Inflammatory macrophage treated with lipopolysaccharide for 4 hours (primary cell): ENCODE results near the gene USP15.

Source experiments
- DNase-seq: peaks from one replicate; pipeline ENCODE4 v3.0.0-alpha.2; 2020

The USP15 gene

DNA sequence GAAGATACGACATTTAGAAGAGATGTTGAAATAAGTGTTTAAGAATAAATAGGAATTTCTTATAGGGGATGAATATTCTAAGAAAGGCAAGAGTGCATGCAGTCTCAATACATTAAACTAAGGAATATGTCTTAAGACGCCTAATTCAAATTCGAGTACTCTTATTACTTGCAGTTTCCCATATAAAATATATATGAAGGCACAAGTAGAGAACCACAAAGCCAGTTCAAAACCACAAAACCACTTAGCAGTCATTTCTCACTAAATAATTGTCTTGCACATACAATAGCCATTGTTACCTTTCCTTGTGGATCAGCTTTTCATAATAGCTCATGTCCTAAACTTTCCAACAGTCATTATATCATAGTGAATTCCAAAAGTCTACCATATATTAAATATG, 115.4 kb downstream of the USP15 start:
- DNase-seq, result no peak

DNA sequence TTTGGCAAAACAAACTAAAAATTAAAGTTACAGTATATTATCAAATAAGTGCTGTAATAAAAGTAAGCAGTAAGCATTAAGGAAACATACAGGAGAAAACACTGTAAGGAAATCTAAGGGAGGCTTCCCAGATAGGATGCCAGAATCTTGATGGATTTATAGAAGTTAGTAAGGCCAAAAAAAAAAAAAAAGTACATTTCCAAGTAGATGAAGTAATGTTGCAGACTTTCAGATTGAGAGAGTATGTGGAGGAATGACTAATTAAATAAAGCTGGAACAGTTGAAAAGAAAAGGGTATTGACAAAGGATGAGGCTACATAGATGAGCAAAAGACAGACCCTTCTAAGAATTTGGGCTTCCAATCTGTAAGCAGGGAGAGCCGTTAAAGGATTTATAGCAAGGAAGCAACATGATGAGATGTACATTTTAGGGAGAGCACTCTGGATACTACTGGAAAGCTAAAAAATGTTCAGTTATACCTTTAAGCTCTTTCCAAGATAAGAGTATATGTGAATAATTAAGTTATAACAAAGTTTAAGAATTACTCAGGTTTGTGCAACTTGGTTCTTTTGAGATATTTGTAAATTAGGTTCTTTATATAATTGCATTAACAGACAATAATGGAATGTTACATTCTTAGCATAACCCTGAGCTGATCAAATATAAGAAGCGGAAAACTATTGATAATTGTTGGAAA, 119.0 kb downstream of the USP15 start:
- DNase-seq, result no peak

DNA sequence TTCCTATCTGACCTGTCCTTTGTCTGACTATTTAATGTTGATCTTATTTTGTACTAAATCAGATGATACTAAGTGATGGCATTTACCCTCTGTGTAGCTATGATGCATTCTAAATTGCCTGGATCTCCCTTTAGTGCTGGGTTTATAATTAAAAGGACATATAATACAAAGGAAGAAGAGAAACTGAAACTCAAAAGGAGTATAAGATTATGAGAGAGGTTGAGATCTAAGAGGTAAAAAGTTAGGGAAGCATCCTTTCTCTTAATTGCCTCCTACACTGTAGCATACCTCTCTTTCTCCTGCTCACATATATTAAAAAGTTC, 119.5 kb downstream of the USP15 start:
- no peak for DNase-seq

DNA sequence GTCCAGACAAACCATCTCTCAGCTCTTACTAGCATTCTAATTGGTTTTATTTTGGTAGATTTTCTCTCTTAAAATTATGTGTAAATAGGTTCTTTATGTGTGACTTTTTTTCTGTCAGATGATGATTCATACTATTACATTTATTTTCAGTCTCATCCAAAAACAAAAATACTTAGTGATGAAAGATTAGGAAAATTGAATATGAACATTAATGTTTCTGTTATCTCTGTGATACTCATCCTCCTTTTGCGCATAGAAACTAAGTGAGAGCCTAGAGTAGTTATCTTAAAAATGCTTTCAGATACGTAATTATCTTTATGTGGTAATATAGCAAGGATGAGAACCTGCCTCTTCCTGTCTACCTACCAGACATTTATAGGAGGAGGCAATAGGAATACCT, 122.3 kb downstream of the USP15 start:
- no peak for DNase-seq

DNA sequence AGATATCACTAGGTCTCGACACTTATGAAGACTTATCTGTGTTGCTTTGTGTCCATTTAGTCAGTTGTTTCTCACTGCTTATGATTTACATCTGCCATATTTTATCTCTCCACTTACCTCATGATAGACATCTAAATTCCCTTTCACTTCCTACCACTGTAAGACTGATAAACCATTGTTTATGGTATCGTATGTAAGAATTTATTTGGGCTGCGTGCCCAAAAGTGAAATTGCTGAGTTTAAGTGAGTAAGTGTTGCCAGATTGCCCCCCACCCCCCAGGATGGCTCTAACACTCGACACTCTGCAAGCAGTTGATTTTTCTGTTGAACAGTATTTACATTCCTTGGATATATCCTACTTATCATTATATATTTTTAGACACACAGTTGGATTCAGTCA, 136.5 kb downstream of the USP15 start:
- no peak for DNase-seq

DNA sequence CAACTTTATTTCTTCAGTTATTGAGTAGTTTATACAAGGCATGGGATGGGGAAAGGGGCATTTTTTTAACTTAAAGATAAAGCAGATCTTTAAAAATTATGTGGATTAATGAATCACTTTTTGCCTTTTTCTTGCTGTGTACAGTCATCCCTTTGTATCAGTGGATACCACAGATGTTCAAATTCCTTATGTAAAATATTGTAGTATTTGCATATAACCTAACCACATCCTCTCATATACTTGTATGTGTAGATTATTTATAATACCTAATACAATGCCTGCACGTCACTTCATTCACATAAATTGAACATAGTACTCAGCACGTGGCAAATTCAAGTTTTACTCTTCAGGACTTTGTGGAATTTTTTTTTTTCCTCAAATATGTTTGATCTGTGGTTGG, 139.9 kb downstream of the USP15 start:
- DNase-seq, result no peak

DNA sequence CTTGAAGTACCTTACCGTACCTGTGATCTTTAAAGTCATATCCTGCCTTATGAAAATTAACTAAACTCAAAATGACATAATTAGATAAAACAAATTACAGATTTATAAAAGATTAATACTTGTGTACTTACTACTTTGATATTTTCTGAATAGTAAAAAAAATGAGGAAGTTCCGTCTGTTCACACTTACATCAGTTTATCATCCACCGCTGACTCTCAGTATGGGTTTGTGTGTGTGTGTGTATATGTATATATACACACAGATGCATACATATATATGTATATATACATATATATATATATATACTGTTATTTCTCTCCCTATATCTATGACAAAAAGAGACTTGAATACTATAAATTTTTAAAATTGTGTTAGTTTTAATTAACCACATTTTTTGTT, 141.4 kb downstream of the USP15 start:
- no peak for DNase-seq

DNA sequence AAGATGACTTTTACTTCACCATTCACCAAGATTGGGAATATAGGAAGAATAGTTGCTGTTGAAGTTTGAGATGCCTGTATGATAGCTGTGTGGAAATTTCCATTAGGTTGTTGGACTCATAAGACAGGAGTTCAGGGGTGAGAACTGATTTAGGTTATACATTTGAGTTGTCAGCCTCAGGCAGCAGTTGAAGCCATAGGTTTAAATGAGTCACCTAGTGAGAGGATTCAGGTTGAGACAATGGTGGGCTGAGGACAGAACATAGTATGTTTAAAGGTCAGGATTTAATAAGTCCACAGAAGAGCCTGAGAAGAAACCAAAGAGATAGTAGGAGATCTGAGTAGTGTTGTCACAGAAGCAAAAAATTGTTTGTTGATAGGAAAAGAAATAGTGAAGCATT, 142.8 kb downstream of the USP15 start:
- no peak for DNase-seq

DNA sequence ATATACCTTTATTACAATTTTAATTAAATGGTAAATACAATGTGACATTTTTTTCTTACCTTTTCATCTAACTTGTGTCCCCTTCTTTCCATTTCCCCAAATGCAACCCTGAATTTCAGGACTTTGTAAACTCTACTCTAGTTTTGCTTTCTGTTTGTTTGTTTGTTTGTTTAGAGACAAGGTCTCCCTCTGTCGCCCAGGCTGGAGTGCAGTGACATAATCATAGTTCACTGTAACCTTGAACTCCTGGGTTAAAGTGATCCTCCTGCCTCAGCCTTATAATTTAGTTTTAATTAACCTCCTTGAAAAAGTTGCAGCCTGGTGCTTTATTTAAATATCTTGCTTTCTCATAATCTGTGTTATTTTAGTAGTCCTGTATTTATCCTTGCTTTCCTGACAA, 147.4 kb downstream of the USP15 start:
- DNase-seq, result no peak

DNA sequence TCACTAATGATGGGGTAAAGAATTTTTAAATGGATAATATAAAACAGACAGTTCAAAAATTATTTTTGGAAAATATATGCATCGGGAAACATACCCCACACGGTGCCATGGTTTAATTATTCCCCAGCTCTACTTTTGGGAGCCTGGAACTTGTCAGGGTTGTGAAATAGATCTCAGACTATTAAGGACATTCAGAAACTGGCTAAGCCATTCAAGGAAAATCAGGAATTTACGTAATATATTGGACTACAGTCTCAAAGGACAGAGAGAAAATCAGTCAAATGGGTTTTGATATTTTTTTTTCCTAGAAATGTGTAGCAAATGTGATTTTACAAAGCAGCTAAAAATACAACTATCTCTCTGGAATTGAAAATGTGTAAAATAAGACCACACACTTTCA, 148.9 kb downstream of the USP15 start:
- no peak for DNase-seq

DNA sequence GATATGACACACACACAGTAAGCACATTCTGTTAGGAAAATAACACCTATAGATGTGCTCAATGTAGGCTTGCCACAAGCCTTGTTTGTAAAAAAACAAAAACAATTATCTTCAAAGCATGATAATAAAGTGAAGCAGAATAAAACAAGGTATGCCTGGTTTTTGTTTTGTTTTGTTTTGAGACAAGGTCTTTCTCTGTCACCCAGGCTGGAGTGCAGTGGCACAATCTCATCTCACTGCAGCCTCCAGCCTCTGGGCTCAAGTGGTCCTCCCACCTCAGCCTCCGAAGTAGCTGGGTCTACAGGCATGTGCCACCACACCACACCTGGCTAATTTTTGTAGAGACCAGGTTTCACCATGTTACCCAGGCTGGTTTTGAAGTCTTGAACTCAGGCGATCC, 154.0 kb downstream of the USP15 start:
- DNase-seq, result no peak

DNA sequence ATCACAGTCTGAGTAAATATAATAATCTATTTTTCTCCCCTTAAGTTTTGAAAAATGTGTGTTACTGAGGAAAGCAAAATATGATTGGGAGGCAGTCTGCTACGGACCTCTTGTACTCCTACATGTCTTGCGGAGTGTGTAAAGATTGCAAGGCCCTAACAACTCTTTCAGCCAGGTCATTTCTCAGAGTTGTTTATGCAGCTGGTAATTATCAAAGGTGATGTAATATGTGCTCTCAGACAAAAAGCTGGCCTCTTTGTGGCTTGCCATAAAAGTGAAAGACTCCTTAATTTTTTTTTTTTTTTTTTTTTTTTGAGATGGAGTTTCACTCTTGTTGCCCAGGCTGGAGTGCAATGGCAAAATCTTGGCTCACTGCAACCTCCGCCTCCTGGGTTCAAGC, 165.9 kb downstream of the USP15 start:
- DNase-seq, result no peak

DNA sequence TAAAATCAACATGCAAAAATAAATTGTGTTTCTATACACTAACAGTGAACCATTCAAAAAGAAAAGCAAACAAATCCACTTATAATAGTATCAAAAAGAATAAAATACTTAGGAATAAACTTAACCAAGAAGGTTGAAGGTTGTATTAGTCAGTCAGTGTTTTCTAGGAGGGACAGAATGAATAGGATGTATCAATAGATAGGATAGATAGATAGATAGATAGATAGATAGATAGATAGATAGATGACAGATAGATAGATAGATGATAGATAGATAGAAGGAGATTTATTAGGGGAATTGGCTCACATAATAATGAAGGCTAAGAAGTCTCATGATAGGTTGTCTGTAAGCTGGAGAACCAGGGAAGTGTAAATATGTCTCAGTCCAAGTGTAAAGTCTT, 169.3 kb downstream of the USP15 start:
- DNase-seq, result no peak

DNA sequence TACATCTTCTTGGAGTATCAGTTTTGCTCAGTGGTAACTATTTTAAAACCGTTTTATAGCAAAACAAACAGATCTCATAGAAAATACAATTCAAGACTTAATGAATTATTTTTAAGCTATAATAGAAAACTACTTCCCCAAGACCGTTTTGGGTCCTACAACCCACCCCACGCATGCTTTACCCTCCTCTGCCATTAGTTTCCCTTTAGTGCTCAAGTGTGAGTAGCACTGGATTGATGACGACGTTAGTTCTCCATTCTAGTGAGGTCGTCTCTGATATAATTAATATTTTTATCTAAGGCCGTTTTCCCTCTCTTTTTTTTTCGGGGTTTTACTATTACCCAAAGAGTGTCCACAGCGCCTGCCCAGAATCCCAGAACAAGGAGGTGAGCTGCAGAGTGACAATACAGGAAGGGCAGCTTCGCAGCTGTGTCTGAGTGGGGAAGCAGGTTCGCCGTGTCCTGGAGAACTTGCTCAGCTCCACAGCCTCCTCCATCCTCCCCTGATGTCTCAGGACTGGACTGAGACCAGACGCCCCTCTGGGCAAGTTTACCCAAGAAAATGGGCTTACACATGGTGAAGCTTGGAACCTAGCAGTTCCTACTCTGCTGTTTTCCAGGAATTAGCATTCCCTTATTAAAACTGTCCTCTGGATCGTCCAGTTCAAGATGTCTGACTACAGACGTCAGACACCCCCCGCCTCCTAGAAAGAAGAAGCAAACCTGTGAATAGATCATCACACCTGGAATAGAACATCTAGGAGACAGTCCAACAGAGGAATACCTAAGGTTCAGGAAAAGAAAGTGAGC, 174.5 kb downstream of the USP15 start:
- peak; percentile 41 for DNase-seq

DNA sequence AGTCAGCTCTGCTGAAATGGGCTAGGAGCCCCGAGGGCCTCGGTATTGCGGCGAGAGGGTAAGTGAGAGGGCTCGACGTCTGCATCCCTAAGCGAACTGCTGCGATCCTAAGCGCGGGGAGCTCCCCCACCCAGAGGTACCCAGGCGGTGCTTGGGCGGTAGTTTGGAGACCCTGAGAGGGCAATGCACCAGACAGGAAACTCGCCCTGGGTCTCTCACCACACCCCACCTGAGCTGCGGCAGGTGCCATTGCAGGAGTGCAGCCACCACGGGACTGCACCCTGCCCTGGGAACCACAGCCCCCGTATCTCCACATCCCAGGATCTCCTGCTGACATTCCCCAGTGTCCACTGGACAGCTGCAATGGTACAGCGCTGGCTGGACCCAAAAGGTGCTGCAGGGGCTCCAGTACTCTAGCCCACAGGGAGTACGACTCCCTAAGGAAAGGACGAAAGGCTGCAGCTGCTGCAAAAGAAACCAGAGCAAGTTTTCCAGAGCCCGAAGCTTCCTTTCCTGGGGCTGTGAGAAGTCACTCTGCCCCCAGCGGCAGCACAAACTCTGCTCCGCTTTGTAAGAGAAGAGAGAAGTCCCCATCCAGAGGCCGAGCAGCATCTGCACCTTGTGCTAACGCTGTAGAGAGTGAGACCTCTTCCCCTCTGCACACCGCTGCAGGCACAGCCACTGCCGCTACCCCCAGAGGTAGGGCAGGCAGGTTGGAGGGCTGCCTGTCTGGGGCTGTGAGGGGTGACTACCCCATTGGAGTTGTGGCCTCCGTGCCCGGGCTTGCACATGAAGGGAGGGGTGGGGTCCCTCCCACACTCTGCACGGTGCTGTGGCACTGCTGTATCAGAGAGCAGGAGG, 175.3 kb downstream of the USP15 start:
- DNase-seq, result peak; percentile 69

DNA sequence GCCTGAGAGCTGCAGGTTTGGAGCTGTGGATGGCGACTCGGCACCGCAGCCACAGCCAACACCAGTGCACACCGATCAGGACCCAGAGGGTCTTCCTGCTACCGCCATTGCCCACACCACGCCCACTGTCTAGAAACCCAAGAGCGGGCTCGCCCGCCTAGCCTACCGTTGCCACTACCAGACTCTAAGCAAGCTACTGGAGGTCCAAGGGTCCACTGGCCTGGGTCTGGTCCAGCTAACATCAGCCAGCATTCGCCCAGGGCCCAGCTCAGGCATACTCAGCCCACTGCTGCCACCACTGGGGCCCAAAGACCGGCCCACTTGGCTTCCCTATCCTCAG, 175.9 kb downstream of the USP15 start:
- no peak for DNase-seq

DNA sequence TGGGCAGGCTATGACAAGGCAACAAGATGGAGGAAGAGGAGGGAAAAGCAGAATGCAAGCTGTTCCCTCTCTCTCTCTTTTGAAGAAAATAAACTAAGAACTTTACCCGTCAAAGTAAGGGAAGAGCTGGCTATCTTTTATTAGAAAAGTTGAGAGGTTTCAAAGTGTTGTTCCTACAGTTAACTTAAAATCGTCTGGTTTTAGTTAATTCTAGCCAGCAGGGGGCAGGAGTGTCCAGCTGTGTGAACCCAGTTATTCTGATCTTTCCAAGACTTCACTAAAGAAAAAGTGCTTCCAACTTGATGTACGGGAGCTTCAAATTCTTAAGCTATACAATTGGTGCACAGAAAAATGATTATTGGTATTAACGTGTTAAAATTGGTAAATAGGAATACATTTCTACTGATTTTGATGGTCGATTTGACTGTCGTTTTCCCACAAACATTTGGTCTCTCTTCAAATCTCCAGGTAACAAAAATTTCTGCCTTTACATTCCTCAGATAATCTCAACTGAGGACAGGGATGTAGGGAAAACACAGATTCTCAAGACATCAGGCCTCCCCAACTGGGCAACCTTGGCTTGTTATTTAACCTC, 178.0 kb downstream of the USP15 start:
- DNase-seq, result peak; percentile 55

DNA sequence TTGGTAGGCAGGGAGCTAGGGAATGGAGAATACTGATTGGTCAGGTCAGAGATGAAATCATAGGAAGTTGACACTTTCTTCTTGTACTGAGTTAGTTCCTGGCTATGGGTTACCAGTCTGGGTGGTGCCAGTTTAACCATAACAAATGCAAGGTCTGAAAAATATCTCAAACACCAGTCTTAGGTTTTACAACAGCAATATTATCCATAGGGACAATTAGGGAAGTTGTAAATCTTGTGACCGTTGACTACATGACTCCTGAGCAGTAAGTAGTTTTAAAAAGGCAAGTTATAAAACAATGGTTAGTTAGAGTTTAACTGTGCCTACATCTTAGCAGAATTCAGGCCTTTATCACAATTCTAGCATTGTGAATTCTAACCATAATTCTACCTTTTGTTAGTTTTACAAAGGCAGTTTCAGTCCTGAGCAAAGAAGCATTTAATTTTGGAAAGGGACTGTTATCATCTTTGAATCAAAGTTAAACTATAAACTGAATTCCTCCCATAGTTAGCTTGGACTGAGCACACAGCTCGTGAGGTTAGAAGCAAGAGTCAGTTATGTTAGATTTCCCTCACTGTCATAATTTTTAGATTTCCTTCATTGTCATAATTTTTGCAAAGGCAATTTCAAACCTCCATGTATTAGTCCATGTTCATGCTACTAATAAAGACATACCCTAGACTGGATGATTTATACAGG, 186.7 kb downstream of the USP15 start:
- DNase-seq, result no peak

DNA sequence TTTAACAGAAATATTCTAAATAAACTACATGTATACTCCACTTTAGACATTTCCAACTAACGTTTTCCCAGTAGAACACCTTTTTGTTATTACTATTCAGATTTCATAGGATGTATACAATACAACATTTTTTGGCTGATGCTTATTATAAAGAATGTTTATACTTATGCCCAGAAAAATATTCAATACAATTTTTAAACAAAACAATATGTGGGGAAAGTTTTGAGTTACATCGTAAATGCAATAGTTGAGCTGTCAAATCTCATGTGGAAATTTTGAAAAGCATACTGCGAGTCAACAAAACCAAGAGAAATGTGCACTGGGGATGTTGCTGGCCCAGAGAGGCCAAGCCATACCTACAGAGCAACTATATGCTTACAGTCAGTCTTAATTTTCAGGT, 188.2 kb downstream of the USP15 start:
- DNase-seq, result no peak

DNA sequence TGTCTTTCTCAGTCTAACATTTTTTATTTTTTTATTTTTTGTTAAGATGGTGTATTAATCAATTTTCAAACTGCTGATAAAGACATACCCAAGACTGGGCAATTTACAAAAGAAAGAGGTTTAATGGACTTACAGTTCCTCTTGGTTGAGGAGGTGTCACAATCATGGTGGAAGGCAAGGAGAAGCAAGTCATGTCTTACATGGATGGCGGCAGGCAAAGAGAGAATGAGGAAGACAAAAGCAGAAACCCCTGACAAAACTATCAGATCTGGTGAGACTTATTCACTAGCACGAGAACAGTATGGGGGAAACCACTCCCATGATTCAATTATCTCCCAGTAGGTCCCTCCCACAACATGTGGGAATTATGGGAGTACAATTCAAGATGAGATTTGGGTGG, 195.2 kb downstream of the USP15 start:
- DNase-seq, result peak; percentile 4

DNA sequence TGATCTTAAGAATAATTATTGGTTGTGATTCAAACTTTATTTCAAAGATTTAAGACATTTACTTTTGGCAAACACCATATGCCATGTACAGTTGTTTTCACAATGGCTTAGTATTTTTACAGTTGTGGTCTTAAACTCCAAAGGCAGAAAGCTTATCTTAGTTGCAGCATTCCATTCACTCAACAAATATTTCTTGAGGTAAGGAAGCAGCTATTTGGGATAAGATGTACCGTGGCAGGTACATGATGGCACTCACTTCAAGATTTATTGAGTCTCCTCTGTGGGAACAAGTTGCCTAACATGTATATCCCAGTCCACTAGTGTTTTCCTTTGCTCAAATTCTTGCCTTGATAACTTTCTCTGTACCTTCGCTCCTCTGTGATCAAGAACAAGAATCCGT, 198.4 kb downstream of the USP15 start:
- DNase-seq, result no peak

DNA sequence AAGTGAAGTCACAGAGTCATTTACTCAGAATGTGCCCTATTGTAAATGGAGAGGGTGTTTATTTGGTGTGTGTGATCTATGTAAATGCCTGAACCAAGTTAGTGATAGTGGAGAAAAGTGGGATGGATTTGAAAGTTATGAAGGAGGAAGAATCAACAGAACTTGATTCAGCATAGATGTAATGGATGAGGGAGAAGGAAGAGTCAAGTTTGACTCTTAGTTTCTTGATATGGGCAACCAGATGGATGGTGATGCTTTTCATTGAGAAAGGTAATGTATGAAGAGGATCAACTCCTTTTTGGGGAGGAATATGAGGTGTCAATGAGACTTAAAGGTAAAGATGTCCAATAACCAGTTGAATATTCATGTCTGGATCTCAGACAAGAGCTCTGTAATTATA, 199.8 kb downstream of the USP15 start:
- DNase-seq, result no peak
